HCT116 (cell line): Measurements from ENCODE around the gene ZNF333. TPM values are rescaled to one million over a fixed set of nuclear protein-coding genes. Genes with fewer than 3 reads are reported as not detected.
A peak's percentile ranks its signal among the peaks of the same experiment; 100 is the strongest.
"Not testable (repeated sequence)": the region's sequence is repeated elsewhere in the genome, so short reads cannot be mapped to it uniquely, and the experiment has no call there.

Experiments
- ATAC-seq: fragments of 200-7000 bp; cut with Tn5 transposase; 2 replicates; pipeline ENCODE4 v1.9.1; 2020; ENCODE audit warnings: mild to moderate bottlenecking, moderate library complexity
- BruUV-seq: library from RNA; stranded (reverse); fragments of 400-500 nt; replicated peaks from 2 replicates; lab custom pipeline; 2021; lab: Mats Ljungman, UMichigan
- CTCF ChIA-PET: fragments of 300-600 bp; sonication (Branson Sonifier 250); formaldehyde crosslinking; loops from one replicate; lab custom pipeline; 2021; ENCODE audit warnings: antibody characterized with exemption; lab: Charles Lee
- POLR2A ChIA-PET: fragments of 300-600, 350-600 bp; sonication (Branson Sonifier 250); formaldehyde crosslinking; loops from one replicate; lab custom pipeline; 2021; ENCODE audit warnings: antibody characterized with exemption; lab: Charles Lee
- RAD21 ChIA-PET, 2 experiments: fragments of 300-600 bp; sonication (Branson Sonifier 250); formaldehyde crosslinking; loops; one replicate each; lab custom pipeline; 2023; ENCODE audit warnings: low total read pairs in 2 of 2; ENCODE audit not compliant: uncharacterized antibody in 2 of 2, unreplicated experiment in 2 of 2, low non-redundant PET in 1 of 2; lab: Charles Lee
- DNase-seq: peaks from one replicate; pipeline ENCODE4 v3.0.0-alpha.2; 2010; ENCODE audit warnings: low read depth, low spot score
- H2AFZ ChIP-seq: fragments of 200-600 bp; shearing (Covaris generic), sonication (generic); 2 replicates; pipeline ENCODE4 v1.6.1; 2017; ENCODE audit warnings: low read depth, mixed run types, mixed read lengths, antibody characterized with exemption, low read length; ENCODE audit not compliant: poor library complexity, severe bottlenecking
- H3K27ac ChIP-seq: 2 replicates; pipeline ENCODE4 v1.5.1; 2012; ENCODE audit warnings: low read depth, low read length
- H3K27me3 ChIP-seq: fragments of 200-600 bp; sonication (generic); 2 replicates; pipeline ENCODE4 v1.6.1; 2016; ENCODE audit warnings: mixed run types, low read length, mixed read lengths; ENCODE audit not compliant: insufficient read depth
- H3K36me3 ChIP-seq, 2 experiments: fragments of 200-500 bp in 1 of 2; fragments of 200-600 bp in 1 of 2; sonication (Bioruptor generic) in 1 of 2; sonication (generic) in 1 of 2; 2 replicates each; pipeline versions ENCODE4 v1.5.1 to v1.6.1; 2014 to 2016; ENCODE audit warnings: low read length in 2 of 2, inconsistent platforms in 1 of 2, mixed read lengths in 1 of 2, mixed run types in 1 of 2; ENCODE audit not compliant: insufficient read depth in 2 of 2, control insufficient read depth in 1 of 2
- H3K4me1 ChIP-seq, 2 experiments: fragments of 200-600 bp in 1 of 2; sonication (generic) in 1 of 2; 2 replicates each; pipeline versions ENCODE4 v1.5.1 to v1.6.1; 2012 to 2017; ENCODE audit warnings: low read length in 2 of 2, inconsistent platforms in 1 of 2, mild to moderate bottlenecking in 1 of 2, mixed read lengths in 1 of 2, mixed run types in 1 of 2, moderate library complexity in 1 of 2; ENCODE audit not compliant: insufficient read depth in 2 of 2, control insufficient read depth in 1 of 2
- H3K4me2 ChIP-seq: fragments of 200-600 bp; sonication (generic); 2 replicates; pipeline ENCODE4 v1.6.1; 2017; ENCODE audit warnings: mixed run types, low read length, mixed read lengths
- H3K4me3 ChIP-seq, 2 experiments: fragments of 200-600 bp in 1 of 2; sonication (generic) in 1 of 2; replicated peaks in 1 of 2; 2 replicates each; pipeline ENCODE4 v1.5.1; 2011 to 2016; ENCODE audit warnings: low read length in 2 of 2, control low read depth in 1 of 2, low read depth in 1 of 2, mild to moderate bottlenecking in 1 of 2, mixed read lengths in 1 of 2, mixed run types in 1 of 2
- H3K79me2 ChIP-seq: fragments of 200-600 bp; sonication (generic); 2 replicates; pipeline ENCODE4 v1.6.1; 2017; ENCODE audit warnings: mild to moderate bottlenecking, mixed run types, low read length, moderate library complexity, mixed read lengths; ENCODE audit not compliant: insufficient read depth
- H3K9ac ChIP-seq: fragments of 200-600 bp; sonication (generic); 2 replicates; pipeline ENCODE4 v1.6.1; 2016; ENCODE audit warnings: low read length, mixed read lengths
- H3K9me2 ChIP-seq: fragments of 200-600 bp; sonication (generic), shearing (Covaris generic); 2 replicates; pipeline ENCODE4 v1.6.1; 2017; ENCODE audit warnings: mixed run types, mild to moderate bottlenecking, moderate library complexity; ENCODE audit not compliant: insufficient read depth
- H3K9me3 ChIP-seq, 2 experiments: fragments of 200-500 bp in 1 of 2; fragments of 200-600 bp in 1 of 2; sonication (Bioruptor generic) in 1 of 2; sonication (generic) in 1 of 2; 2 replicates each; pipeline ENCODE4 v1.6.1; 2014 to 2017; ENCODE audit warnings: low read length in 2 of 2, mixed read lengths in 2 of 2, inconsistent platforms in 1 of 2, low read depth in 1 of 2, mild to moderate bottlenecking in 1 of 2, mixed run types in 1 of 2, moderate library complexity in 1 of 2; ENCODE audit not compliant: control insufficient read depth in 1 of 2, insufficient read depth in 1 of 2
- H4K20me1 ChIP-seq: fragments of 200-600 bp; sonication (generic), shearing (Covaris generic); 2 replicates; pipeline ENCODE4 v1.6.1; 2017; ENCODE audit warnings: mixed run types, mild to moderate bottlenecking, moderate library complexity; ENCODE audit not compliant: insufficient read depth
- CEBPB ChIP-seq: IDR thresholded peaks from 2 replicates; pipeline ENCODE4 v1.6.1; 2012; ENCODE audit warnings: low read depth
- intact Hi-C: fragments of 100-400 bp; cut with micrococcal nuclease; formaldehyde crosslinking; loops from 2 replicates; pipeline ENCODE4 v1.10.0; 2022
- total RNA-seq: library from RNA; stranded (reverse); gene quantifications from one replicate; pipeline ENCODE4 v1.2.1, GENCODE V29; 2021; ENCODE audit not compliant: unreplicated experiment
- TF ChIP-seq, protein P1 (sequence below), 3 experiments: fragments of 200-600 bp in 1 of 3; sonication (generic) in 1 of 3; IDR thresholded peaks in 2 of 3; conservative IDR thresholded peaks in 1 of 3; 2 replicates each; pipeline ENCODE4 v1.5.1; 2012 to 2017; ENCODE audit warnings: low read depth in 2 of 3, low read length in 2 of 3, antibody characterized with exemption in 1 of 3, borderline replicate concordance in 1 of 3, control low read depth in 1 of 3, mild to moderate bottlenecking in 1 of 3, mixed read lengths in 1 of 3, mixed run types in 1 of 3, moderate library complexity in 1 of 3; ENCODE audit not compliant: insufficient read depth in 1 of 3
- TF ChIP-seq, protein P2 (sequence below): IDR thresholded peaks from 2 replicates; pipeline ENCODE4 v1.6.1; 2012

ZNF333 gene
- total RNA-seq, 1 experiment from 2014 or later: 9.2 TPM

DNA sequence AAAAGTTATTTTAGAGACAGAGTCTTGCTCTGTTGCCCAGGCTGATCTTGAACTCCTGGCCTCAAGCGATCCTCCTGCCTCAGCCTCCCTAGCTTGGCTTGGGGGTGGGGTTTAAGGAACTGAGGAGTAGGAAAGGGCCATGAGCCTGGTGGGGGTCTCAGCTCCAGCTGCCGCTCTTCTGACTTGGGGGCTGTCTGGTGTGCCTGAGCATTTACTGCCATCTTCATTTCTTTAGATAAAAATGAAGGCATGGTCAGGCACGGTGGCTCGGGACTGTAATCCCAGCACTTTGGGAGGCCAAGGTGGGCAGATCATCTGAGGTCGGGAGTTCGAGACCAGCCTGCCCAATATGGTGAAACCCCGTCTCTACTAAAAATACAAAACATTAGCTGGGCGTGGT, 85.5 kb downstream of the ZNF333 start:
- H3K4me3 ChIP-seq: peak overlapping the region; percentile 74 to 80
- RAD21 ChIA-PET, H3K9me3 ChIP-seq, H3K9ac ChIP-seq, H3K27me3 ChIP-seq, H3K36me3 ChIP-seq, BruUV-seq, H3K9me2 ChIP-seq, H3K27ac ChIP-seq, H2AFZ ChIP-seq, ATAC-seq, intact Hi-C loops, H3K4me1 ChIP-seq, H3K79me2 ChIP-seq, H4K20me1 ChIP-seq, DNase-seq: not testable (repeated sequence)
- CTCF ChIA-PET: interaction anchor here (1.1 kb wide), 1 partner anchor 11 kb away, joined by 3 read pairs; no protein-coding TSS in a partner anchor
- peak overlapping the region; percentile 95 for H3K4me2 ChIP-seq
- POLR2A ChIA-PET: interaction anchor here (0.7 kb wide), 1 partner anchor 196 kb away, joined by 3 read pairs; no protein-coding TSS in a partner anchor

DNA sequence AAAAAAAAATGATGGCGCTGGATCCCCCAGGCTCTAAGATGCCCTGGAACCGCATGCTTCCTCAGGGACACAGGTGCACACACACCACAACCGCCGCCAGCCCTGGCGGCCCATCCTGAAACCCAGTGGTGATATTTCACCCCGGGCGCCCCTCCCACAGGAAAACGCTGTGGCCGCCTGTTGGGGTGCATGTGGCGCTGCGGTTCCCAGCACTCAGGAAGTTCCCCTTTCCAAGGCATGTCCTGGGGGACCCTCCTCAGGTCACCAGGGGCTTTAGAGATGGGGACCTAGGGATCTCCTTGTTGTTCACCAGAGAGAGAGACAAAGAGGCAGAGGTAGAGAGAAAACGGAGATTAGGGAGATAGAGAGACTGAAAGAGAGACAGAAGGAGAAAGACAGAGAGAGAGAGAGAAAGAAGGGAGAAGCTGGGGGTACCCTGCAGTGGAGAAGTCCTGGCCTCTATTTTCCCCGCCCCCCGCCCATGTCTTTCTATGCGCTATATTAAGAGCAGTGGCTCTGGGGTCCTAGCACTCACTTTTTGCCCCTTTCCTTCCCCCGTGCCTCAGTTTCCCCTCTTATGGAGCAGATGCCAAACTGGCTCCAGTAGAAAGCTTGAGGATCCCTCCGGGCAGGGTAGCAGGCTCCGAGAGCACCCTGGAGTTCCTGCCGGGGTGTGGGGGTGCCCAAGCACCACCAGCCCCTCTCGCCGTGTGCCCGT, 86.2 kb downstream of the ZNF333 start:
- Histone ChIP-seq H3K9ac (peak overlapping the region; percentile 72), H3K36me3 (peaks cover 5 to 7% of the 10 kb centered on the region in 2 experiments; a peak in 1 of 4 replicates), H3K9me2 (no peaks in the 10 kb centered on the region), H3K4me1 (peaks cover 6 to 8% of the 10 kb centered on the region in 2 experiments; a peak in 3 of 4 replicates), H3K27me3 (no peaks in the 10 kb centered on the region), H4K20me1 (no peaks in the 10 kb centered on the region), H3K9me3 (no peaks in the 10 kb centered on the region), H3K4me3 (peak overlapping the region; percentile 74 to 80), H3K4me2 (peak overlapping the region; percentile 95), H3K79me2 (0 out of 2 replicates have a peak, but pooled peaks cover 4% of the 10 kb centered on the region), H2AFZ (peak overlapping the region; percentile 46), H3K27ac (peak overlapping the region; percentile 58)
- DNase-seq (no peak), ATAC-seq (peak; percentile 52)
- ChIA-PET POLR2A (interaction anchor here (0.6 to 1.5 kb wide), 7 partner anchors 9 to 202 kb away, joined by 3 to 5 read pairs (median 3); partner anchors contain the start of gene ZNF333), CTCF (interaction anchor here (0.8 to 2.2 kb wide), 4 partner anchors 10 to 394 kb away, joined by 3 to 9 read pairs (median 3); partner anchors contain the start of genes NDUFB7 and ZNF333), RAD21 (interaction anchor here in 1 of 2 experiments (0.6 kb wide), 1 partner anchor 7 kb away, joined by 3 read pairs; no protein-coding TSS in a partner anchor)
- TF ChIP-seq, protein P1, sequence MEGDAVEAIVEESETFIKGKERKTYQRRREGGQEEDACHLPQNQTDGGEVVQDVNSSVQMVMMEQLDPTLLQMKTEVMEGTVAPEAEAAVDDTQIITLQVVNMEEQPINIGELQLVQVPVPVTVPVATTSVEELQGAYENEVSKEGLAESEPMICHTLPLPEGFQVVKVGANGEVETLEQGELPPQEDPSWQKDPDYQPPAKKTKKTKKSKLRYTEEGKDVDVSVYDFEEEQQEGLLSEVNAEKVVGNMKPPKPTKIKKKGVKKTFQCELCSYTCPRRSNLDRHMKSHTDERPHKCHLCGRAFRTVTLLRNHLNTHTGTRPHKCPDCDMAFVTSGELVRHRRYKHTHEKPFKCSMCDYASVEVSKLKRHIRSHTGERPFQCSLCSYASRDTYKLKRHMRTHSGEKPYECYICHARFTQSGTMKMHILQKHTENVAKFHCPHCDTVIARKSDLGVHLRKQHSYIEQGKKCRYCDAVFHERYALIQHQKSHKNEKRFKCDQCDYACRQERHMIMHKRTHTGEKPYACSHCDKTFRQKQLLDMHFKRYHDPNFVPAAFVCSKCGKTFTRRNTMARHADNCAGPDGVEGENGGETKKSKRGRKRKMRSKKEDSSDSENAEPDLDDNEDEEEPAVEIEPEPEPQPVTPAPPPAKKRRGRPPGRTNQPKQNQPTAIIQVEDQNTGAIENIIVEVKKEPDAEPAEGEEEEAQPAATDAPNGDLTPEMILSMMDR (IDR thresholded peaks at IDR 0.05 in 2 of 3, conservative IDR thresholded peaks at IDR 0.05 in 1 of 3; ENCODE audit: borderline replicate concordance in 1 of 3, insufficient read depth in 1 of 3, low read depth in 2 of 3, low read length in 2 of 3): 0 out of 6 replicates have a peak, but pooled peaks of 1 of the 3 experiments have one; percentile 13
- TF ChIP-seq CEBPB: no peak
- TF ChIP-seq, protein P2, sequence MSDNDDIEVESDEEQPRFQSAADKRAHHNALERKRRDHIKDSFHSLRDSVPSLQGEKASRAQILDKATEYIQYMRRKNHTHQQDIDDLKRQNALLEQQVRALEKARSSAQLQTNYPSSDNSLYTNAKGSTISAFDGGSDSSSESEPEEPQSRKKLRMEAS: peak; percentile 43; the same call in 1 of the 2 replicates
- intact Hi-C loops: loop anchor here (2.0 kb wide), 1 partner anchor 201 kb away; no protein-coding TSS in a partner anchor
- BruUV-seq: no TSS peak

DNA sequence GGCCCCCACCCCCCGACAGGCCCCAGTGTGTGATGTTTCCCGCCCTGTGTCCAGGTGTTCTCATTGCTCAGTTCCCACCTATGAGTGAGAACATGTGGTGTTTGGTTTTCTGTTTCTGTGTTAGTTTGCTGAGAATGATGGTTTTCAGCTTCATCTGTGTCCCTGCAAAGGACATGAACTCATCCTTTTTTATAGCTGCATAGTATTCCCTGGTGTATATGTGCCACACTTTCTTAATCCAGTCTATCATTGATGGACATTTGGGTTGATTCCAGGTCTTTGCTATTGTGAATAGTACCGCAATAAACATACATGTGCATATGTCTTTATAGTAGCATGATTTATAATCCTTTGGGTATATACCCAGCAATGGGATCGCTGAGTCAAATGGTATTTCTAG, 87.8 kb downstream of the ZNF333 start:
- CTCF ChIA-PET: interaction anchor here (1.3 to 2.2 kb wide), 3 partner anchors 9 to 205 kb away, joined by 3 to 9 read pairs (median 5); partner anchors contain the start of gene NDUFB7

More for the DNA sequence above, 87.8 kb downstream of the ZNF333 start:
- H3K4me1 ChIP-seq, H3K27ac ChIP-seq, RAD21 ChIA-PET, H3K9me2 ChIP-seq, BruUV-seq, H3K9ac ChIP-seq, DNase-seq, H3K36me3 ChIP-seq, H4K20me1 ChIP-seq, H3K4me2 ChIP-seq, H2AFZ ChIP-seq, H3K27me3 ChIP-seq, ATAC-seq, H3K79me2 ChIP-seq, H3K4me3 ChIP-seq, H3K9me3 ChIP-seq: not testable (repeated sequence)
- POLR2A ChIA-PET: interaction anchor here (1.5 kb wide), 2 partner anchors 21 to 204 kb away, joined by 3 to 5 read pairs; no protein-coding TSS in a partner anchor
- intact Hi-C loops: loop anchor here (2.0 kb wide), 1 partner anchor 203 kb away; no protein-coding TSS in a partner anchor
